ENCODE data around the gene VWA3A. TPM values are rescaled to one million over a fixed set of nuclear protein-coding genes. Genes with fewer than 3 reads are reported as not detected.
A peak's percentile ranks its signal among the peaks of the same experiment; 100 is the strongest.

The VWA3A gene
- total and polyA plus RNA-seq, 12 donors = 0.01 to 1.1 (median 0.28) TPM; not detected in 1

DNA sequence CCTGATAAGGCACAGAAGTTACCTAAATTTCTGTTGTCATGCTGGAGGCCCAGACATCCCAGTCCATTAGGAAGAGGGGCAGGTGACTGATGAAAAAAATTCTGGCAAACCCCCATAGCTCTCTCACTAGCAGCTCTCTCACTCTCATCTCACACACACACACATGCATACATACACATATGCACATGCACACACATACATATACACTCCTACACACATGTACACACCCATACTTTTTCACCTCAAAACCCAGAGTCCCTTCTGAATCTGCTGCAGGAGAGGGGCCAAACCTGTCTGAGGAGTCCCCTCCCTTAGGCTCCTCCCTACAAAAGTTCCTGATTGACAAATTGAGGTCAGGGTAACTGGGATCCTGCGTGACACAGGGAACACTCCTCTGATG lies 47.4 kb downstream of the VWA3A start:
- 84 to 85% methylated on average over 1 of the region's 1 CpG for WGBS, 2 donors
- Histone ChIP-seq H3K27me3 (no peaks in the 10 kb centered on the region), H3K4me3 (no peak overlapping the region), H3K4me1 (no peaks in the 10 kb centered on the region), H3K27ac (no peak overlapping the region), H3K36me3 (no peaks in the 10 kb centered on the region), H3K9me3 (no peaks in the 10 kb centered on the region)
- TF ChIP-seq, protein P1, sequence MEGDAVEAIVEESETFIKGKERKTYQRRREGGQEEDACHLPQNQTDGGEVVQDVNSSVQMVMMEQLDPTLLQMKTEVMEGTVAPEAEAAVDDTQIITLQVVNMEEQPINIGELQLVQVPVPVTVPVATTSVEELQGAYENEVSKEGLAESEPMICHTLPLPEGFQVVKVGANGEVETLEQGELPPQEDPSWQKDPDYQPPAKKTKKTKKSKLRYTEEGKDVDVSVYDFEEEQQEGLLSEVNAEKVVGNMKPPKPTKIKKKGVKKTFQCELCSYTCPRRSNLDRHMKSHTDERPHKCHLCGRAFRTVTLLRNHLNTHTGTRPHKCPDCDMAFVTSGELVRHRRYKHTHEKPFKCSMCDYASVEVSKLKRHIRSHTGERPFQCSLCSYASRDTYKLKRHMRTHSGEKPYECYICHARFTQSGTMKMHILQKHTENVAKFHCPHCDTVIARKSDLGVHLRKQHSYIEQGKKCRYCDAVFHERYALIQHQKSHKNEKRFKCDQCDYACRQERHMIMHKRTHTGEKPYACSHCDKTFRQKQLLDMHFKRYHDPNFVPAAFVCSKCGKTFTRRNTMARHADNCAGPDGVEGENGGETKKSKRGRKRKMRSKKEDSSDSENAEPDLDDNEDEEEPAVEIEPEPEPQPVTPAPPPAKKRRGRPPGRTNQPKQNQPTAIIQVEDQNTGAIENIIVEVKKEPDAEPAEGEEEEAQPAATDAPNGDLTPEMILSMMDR (IDR thresholded peaks at IDR 0.05) = no peak
- DNase-seq (no peak), ATAC-seq (no peak)
- intact Hi-C loops (cut with DNase I) = no loop called here

DNA sequence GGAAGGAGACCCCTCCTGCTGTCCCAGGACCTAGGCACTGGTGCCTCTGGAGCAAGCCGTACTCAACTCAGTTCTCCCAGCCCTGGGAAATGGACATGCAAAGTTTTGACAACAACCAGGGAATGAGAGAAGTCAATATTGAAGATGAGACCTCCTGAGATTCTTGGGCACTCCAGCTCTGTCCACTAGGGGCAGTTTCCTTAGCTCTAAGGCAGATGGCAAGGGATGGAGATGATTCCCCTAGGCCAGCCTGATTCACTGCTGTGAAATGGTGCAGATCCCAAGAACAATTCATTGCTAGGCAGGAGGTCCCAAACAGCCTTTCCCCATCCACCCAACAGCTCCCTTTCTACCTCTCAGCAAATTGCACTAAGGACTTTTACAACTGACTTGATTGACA lies 49.4 kb downstream of the VWA3A start:
- no peak for DNase-seq
- Histone ChIP-seq H3K27ac (no peak overlapping the region), H3K9me3 (no peaks in the 10 kb centered on the region), H3K36me3 (no peaks in the 10 kb centered on the region), H3K4me1 (no peaks in the 10 kb centered on the region), H3K27me3 (no peaks in the 10 kb centered on the region), H3K4me3 (no peak overlapping the region)
- TF ChIP-seq, protein P1 (IDR thresholded peaks at IDR 0.05) = peak in 1 of 9 donors; percentile 35
- no peak for ATAC-seq
- intact Hi-C loops (cut with DNase I) = no loop called here
- WGBS, 2 donors = 79 to 80% methylated on average over 1 of the region's 1 CpG

DNA sequence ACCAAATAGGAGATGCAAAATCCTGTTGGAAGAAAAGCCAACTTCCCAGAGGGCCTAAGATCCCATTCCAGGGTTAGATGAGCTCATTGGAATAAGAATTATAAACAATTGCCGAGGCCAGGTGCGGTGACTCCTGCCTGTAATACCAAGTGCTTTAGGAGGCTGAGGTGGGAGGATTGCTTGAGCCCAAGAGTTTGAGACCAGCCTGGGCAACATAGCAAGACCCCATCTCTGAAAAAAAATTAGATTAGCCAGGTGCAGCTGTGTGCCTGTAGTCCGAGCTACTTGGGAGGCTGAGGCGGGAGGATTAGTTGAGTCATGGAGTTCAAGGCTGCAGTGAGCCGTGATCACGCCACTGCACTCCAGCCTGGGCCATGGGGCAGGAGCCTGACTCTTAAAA lies 52.2 kb downstream of the VWA3A start:
- Histone ChIP-seq H3K9me3 (no peaks in the 10 kb centered on the region), H3K27ac (no peak overlapping the region), H3K27me3 (no peaks in the 10 kb centered on the region), H3K4me3 (no peak overlapping the region), H3K36me3 (no peaks in the 10 kb centered on the region), H3K4me1 (no peaks in the 10 kb centered on the region)
- no peak for DNase-seq
- 92 to 93% methylated on average over 6 of the region's 6 CpGs for WGBS, 2 donors
- intact Hi-C loops (cut with DNase I) = no loop called here
- ATAC-seq = no peak
- TF ChIP-seq, protein P1 (IDR thresholded peaks at IDR 0.05) = no peak

DNA sequence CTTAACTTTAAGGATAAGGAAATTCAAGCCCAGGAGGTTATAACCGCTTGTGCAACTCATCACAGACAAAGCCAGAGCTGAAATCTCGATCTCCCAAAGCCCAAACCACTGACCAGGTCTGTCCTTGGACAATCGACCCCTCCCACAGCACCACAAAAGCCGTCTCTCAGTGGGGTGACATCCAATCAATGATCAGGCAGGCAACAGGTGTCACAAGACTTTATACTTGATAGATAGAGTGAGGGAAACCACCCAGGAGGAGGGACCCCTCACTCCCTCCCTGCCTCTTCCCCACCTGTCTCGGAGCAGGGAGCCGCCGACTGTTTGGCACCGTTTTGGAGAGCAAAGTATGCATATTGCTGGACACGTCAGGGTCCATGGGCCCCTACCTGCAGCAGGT lies 55.5 kb downstream of the VWA3A start:
- TF ChIP-seq, protein P1 (IDR thresholded peaks at IDR 0.05) = no peak
- H3K27me3 ChIP-seq = no peaks in the 10 kb centered on the region
- DNase-seq = no peak
- H3K4me1 ChIP-seq = no peaks in the 10 kb centered on the region
- H3K27ac ChIP-seq = no peak overlapping the region
- intact Hi-C loops (cut with DNase I) = no loop called here
- ATAC-seq = no peak
- no peaks in the 10 kb centered on the region for H3K9me3 ChIP-seq
- WGBS, 2 donors = 66 to 69% methylated on average over 9 of the region's 9 CpGs
- no peak overlapping the region for H3K4me3 ChIP-seq
- H3K36me3 ChIP-seq = no peaks in the 10 kb centered on the region
